DMS53 (cell line): ENCODE measurements around the gene RAG2.

Experiments
- DNase-seq: peaks from one replicate; lab custom pipeline; 2025; lab: John Stamatoyannopoulos, UW

RAG2 gene

GRCh38 chr11:36600180-36600579 is 2.1 kb upstream of the RAG2 start:
- DNase-seq = no peak

GRCh38 chr11:36596880-36597279 is 1.2 kb downstream of the RAG2 start:
- DNase-seq = no peak

DNA sequence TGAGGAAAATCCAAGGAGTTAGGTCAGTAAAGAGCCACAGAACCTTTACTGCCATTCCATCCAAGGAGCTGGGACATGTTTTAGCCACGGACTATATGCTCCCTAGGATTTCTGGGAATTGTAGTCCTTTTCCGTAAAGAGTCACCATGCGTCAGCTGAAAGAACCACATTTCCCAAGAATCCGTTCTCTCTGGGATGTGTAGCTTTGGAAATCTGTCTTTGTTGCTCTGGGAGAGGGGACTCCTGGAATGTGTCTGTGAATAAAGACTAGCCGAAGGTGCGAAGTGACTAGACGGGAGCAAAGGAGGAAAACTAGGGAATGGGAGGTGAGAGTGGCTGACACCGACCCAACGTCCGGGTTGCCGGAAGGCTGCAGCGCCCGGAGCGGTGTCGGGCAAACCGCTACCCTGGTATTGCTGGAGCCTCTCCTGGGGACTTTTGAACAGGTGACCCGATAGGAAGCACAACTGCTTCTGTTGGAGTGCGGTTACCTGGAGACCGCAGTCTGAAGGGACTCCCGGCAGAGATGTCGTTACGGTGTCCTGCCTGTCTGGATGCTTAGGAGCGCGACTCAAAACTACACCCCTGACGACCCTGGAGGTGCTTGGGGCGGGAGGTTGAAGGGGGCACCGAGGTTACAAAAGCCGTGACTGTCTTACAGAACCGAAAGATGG is 3.6 kb downstream of the RAG2 start, which contains the start of gene IFTAP:
Gene IFTAP (plus strand): TSS at position 187 of the 674 bp plus-strand sequence. CDS start 15,602 bp downstream, outside the sequence.
- peak; percentile 93 for DNase-seq

GRCh38 chr11:36591433-36591832 is 6.6 kb downstream of the RAG2 start:
- DNase-seq = no peak

DNA sequence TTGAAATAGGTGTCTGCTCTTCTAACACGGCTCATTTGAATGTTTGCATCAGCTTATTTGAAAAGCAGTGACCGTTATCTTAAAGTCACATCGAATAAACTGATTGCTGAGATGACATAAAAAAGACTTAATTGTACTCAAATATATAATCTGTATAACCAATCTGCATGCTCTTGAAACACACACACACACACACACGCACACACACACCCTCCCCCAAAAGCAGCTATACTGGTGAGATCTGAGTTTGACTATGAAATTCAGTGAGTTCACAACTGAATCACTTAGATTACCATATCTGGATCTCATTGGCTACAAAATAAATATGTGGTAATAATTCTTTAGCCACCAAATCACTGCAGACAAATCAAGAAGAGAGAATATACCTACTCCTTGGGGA is 7.5 kb downstream of the RAG2 start:
- DNase-seq = no peak

DNA sequence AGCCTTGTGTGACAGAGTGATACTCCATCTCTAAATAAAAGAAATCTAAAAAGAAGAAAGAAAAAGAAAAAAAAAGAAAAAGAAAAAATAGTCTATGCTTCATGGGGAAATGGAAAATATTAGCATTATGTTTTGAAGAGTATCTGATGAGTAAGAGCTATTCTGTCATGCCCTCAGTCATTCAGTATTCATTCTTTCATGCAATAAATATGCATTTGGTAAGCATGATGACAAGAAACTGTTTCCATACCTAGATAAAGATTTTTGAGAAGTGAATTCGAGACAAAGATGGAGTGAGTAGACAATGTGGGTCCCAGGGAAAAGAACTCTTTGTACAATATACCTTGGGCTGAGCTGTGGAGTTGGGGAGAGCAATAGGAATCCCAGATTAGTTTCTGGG is 9.9 kb downstream of the RAG2 start:
- DNase-seq = no peak

- no peak for DNase-seq
Measured at GRCh38 chr11:36586543-36586942, 11.5 kb downstream of the RAG2 start.

DNA sequence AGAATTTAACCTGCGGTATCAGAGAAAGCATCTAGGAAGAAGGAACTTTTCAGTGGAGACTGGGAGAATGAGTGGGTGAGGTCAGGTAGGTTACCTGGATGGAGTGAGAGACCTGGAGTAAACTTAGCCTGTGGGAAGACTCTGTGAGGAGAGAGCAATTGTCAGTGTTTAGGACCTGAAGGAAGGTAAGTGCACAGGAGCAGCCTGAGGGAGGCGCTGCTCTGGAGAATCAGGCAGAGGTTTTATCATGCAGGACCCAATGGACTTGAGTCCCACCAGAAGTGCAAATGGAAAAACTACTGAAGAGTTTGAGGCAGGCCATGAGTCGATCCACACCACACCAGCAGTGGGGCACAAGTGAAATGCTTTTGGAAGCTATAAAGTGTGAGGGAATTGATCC is 14.4 kb downstream of the RAG2 start:
- DNase-seq = peak; percentile 5

DNA sequence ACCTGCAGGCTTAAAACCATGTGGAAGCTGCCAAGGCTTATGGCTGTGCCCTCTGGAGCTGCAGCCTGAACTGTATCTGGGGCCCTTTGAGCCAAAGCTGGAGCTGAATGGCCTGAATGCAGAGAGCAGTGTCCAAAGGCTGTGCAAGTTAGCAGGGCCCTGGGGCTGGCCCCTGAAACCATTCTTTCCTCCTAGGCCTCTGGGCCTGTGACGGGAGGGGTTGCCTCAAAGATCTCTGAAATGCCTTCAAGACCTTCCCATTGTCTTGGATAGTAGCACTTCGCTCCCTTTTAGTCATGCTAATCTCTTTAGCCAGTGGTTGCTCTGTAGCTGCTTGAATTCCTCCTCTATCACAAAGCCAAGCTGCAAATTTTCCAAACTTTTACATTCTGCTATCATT is 16.5 kb downstream of the RAG2 start:
- DNase-seq = no peak

GRCh38 chr11:36578458-36578857 is 19.6 kb downstream of the RAG2 start:
- no peak for DNase-seq

DNA sequence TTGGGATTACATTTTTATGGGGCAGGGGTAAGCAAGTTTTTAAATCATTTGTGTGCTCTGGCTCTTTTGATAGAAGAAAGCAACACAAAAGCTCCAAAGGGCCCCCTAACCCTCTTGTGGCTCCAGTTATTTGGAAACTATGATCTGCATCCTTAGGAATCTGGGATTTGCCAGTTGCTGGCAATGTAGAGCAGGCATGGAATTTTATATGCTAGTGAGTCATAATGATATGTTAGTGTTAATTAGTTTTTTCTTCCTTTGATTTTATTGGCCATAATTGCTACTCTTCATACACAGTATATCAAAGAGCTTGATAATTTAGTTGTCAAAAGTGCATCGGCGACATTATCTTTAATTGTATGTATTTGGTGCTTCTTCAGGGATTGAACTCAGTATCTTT is 20.2 kb downstream of the RAG2 start:
- DNase-seq = no peak

GRCh38 chr11:36577373-36577772 is 20.7 kb downstream of the RAG2 start:
- no peak for DNase-seq

- no peak for DNase-seq
Measured at GRCh38 chr11:36574486-36574885, 23.6 kb downstream of the RAG2 start.

GRCh38 chr11:36569095-36569494 is 28.9 kb downstream of the RAG2 start:
- DNase-seq = no peak

DNA sequence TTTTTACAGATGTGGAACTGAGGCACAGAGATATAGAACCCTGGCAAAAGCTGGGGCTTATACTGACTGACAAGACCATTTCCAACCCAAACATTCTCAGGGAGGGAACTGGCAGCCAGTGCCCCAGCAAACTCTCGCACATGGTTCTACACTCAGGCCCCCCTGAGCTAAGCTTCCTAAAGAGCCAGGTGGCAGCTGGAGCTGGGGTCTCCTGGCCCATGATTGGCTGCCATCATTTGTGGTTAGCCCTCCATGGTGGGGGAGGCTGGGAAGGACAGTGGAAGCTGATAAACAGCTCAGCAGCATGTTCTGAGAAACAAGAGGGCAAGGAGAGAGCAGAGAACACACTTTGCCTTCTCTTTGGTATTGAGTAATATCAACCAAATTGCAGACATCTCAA is 30.3 kb downstream of the RAG2 start, which contains the start of gene RAG1:
Gene RAG1 (plus strand): TSS at position 314 of the 400 bp plus-strand sequence. CDS start 5,298 bp downstream, outside the sequence.
- no peak for DNase-seq

DNA sequence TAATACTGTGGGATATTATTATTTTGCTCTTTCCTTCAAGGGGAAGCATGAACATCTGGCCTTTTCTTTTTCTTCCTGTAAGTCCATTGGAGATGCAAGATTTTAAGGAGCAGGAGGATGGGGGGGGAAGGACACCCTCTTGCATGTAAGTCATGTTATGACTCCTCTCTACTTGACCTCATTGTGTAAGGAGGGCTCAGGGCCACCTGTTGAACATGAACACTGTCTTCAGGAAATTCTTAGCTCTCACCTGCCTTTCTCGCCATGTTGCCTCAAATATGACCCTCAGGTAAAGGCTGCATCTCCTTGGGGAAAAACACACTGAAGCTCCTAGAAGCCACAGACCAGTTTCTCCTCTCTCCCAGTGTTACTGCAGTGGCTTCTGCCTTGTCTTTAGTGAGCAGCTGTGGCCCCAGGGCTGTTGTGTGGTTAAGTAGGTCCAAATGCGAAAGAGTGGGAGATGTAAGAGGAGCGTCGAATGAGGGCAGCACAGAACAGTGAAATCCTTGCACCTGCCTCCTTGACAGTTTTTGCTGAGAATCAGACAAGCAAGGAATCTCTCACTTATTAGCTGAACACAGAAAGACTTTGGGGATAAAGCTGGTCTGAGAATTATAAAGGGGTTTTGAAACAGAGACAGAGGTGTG is 31.5 kb downstream of the RAG2 start:
- DNase-seq = no peak

GRCh38 chr11:36565031-36565610 is 32.9 kb downstream of the RAG2 start:
- DNase-seq = no peak

DNA sequence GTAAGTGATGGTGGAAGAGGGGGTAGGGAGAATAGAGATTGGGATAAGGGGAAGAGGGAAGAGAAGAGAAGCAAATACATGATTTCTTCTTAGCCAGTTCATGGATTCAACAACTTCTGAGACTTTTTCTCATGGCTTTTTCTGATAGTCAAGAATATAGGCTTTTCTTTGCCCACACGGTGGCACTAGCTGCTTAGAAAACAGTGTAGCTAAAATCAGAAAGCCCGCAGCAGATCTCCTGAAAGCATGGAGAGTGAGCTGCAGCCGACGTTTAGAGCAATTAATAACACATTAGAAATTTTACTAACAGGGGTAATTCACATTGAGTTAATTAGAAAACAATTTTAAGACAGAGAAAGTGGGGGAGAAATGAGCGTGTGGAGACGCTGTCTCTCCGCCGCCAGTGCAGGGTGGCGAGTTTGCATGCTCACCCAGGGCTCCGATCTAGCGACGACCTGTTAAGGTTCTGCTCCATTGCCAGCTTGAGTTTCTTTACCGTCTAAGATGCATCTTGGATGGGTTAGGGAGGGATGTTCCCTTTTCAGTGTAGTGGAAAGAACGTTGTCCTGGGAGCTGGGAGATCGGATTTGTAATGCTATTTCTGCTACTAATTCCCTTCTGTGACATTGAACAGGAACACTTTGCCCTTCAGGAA is 33.5 kb downstream of the RAG2 start:
- DNase-seq = peak; percentile 72

- DNase-seq = peak; percentile 32
Measured at GRCh38 chr11:36558571-36559413, 39.2 kb downstream of the RAG2 start.

- no peak for DNase-seq
Measured at GRCh38 chr11:36557991-36558390, 40.0 kb downstream of the RAG2 start.

GRCh38 chr11:36557390-36557789 is 40.6 kb downstream of the RAG2 start:
- peak; percentile 81 for DNase-seq
